Measurements from ENCODE around the gene ARHGAP24.

Gene ARHGAP24

GRCh38 chr4:85474818-85475630, at the start of gene ARHGAP24:
TSS of gene ARHGAP24 (plus strand) at chr4:85475150.
- peak; percentile 18 for DNase-seq (ENCODE audit: low read depth)

- no peak for DNase-seq (ENCODE audit: low read depth)
Measured at GRCh38 chr4:85426366-85426765, 48.6 kb upstream of the ARHGAP24 start.

- DNase-seq (ENCODE audit: low read depth): no peak
Measured at GRCh38 chr4:85427123-85427522, 47.8 kb upstream of the ARHGAP24 start.

GRCh38 chr4:85430226-85430625, 44.7 kb upstream of the ARHGAP24 start:
- no peak for DNase-seq (ENCODE audit: low read depth)

- DNase-seq (ENCODE audit: low read depth): no peak
Measured at GRCh38 chr4:85430697-85431096, 44.3 kb upstream of the ARHGAP24 start.

GRCh38 chr4:85431156-85431555, 43.8 kb upstream of the ARHGAP24 start:
- DNase-seq (ENCODE audit: low read depth): no peak

GRCh38 chr4:85431881-85432485, 43.0 kb upstream of the ARHGAP24 start:
- DNase-seq (ENCODE audit: low read depth): no peak

- DNase-seq (ENCODE audit: low read depth): no peak
Measured at GRCh38 chr4:85445050-85445639, 29.8 kb upstream of the ARHGAP24 start.

GRCh38 chr4:85446141-85446861, 28.6 kb upstream of the ARHGAP24 start:
- no peak for DNase-seq (ENCODE audit: low read depth)

- no peak for DNase-seq (ENCODE audit: low read depth)
Measured at GRCh38 chr4:85448906-85449890, 25.8 kb upstream of the ARHGAP24 start.

- DNase-seq (ENCODE audit: low read depth): no peak
Measured at GRCh38 chr4:85452058-85452731, 22.8 kb upstream of the ARHGAP24 start.

- no peak for DNase-seq (ENCODE audit: low read depth)
Measured at GRCh38 chr4:85455942-85456341, 19.0 kb upstream of the ARHGAP24 start.

GRCh38 chr4:85457752-85458467, 17.0 kb upstream of the ARHGAP24 start:
- no peak for DNase-seq (ENCODE audit: low read depth)

GRCh38 chr4:85459736-85460135, 15.2 kb upstream of the ARHGAP24 start:
- no peak for DNase-seq (ENCODE audit: low read depth)

- DNase-seq (ENCODE audit: low read depth): no peak
Measured at GRCh38 chr4:85474356-85474755, 594 bp upstream of the ARHGAP24 start.

GRCh38 chr4:85475631-85476233, 782 bp downstream of the ARHGAP24 start:
- no peak for DNase-seq (ENCODE audit: low read depth)

- DNase-seq (ENCODE audit: low read depth): no peak
Measured at GRCh38 chr4:85476381-85476780, 1.4 kb downstream of the ARHGAP24 start.

- no peak for DNase-seq (ENCODE audit: low read depth)
Measured at GRCh38 chr4:85477534-85477933, 2.6 kb downstream of the ARHGAP24 start.

- no peak for DNase-seq (ENCODE audit: low read depth)
Measured at GRCh38 chr4:85478576-85478975, 3.6 kb downstream of the ARHGAP24 start.

Data from activated T-cell treated with anti-CD3 and anti-CD28 coated beads for 48 hours (primary cell).